HG03060 (cell line): Measurements from ENCODE around the gene JAKMIP3.
"Not testable (repeated sequence)": the region's sequence is repeated elsewhere in the genome, so short reads cannot be mapped to it uniquely, and the experiment has no call there.

Experiments
- ATAC-seq: cut with Tn5 transposase; IDR thresholded peaks from one replicate; pipeline ENCODE4 v1.9.1; 2021; ENCODE audit warnings: low read depth, moderate number of reproducible peaks; ENCODE audit not compliant: unreplicated experiment

The JAKMIP3 gene

DNA sequence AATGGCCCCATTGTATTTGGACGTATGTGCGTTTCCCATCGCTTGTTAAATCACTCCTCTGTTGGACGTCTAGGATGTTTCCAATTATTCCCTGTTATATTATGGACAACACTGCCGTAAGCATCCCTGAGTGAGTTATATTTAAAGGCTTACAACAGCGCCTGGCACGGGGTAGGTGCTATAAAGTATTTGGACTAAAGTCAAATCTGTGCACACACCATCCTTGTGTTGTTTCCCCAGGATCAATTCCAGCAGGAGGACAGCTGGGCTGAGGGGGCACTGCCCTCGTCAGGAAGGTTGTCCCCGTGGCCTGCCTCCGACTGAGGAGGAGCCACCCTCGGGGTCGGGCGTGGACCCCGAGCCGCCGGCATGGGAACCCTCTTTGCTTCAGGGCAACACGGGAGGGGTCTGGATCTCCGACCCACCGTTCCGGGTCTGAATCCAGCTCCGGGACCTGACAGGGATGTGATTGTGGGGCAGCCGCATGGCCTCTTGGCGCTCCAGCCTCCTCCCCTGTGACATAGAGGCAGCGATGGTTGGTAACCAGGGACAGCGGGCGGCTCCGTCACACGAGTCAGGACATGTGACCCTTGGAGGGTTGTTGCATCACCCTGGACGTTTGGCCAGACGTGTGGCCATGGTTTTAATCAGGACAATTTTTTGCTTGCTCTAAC is 1.5 kb upstream of the JAKMIP3 start:
- no peak for ATAC-seq

DNA sequence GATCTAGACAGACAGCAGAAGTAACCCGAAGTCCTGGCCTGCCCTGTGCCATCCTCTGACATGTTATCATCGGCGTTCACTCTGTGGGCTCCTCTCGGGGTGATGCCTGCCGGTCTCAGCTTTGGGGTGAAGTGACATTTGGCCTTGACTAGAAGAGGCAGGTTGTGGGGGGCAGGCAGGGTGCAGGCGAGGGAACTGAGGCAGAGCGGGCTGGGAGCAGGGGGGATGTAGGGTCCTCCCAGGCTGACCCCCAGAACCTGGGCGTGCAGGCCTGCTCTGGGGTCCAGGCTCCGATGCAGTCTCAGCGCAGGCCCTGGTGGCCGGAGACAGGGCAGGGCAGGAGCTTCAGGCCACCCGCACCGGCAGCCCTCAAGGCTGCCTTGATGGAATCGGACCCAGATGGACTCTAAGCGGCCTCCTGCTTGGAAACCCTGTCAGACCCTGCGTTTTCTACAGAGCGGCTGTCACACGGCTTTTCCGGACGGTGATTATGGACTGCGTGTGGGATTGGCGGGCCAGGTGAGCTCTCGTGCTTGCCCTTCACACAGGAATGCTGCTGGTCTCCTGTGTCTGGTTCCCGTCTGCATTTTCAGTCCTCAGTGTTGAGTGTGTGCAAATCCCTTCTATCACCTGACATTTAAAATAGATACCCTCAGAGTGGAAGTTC is 842 bp upstream of the JAKMIP3 start:
- no peak for ATAC-seq

GRCh38 chr10:132066186-132066585 is 440 bp downstream of the JAKMIP3 start:
- no peak for ATAC-seq

GRCh38 chr10:132066812-132067211 is 1.1 kb downstream of the JAKMIP3 start:
- ATAC-seq = no peak

GRCh38 chr10:132068431-132069121 is 2.8 kb downstream of the JAKMIP3 start:
- ATAC-seq = no peak

DNA sequence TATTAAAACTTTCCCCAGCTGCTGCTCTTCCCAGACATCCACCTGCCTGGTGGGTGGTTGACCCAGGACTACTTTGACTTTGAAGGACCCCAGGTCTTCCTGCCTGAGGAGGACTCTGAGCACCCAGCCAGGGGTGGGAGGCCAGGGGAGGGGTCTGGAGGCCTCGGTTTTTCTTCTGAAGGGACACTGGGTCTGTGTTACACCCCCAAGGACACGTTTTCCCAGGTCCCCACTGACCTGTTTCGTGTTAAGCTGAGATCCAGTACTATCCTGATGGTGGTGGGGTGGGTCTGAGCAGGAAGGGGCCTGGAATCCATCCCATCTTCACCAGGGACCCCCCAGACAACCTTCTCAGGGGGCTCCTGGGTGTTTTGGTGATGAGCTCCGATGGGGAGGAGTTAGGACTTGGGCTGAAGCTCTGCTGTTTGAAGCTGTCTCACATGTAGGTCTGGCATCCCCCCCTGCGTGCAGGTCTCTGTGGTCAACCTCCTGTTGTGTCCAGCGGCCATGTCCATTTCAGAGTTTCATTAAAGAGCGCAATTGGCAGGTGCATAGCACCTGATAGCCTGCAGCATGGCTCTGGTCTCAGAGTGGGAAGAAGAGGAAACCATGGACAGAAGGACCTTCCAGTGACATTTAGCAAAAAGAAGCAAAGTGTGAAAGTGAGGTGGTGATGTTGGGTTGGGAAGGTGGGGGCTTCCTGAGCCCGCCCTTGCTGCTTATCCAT is 3.5 kb downstream of the JAKMIP3 start:
- no peak for ATAC-seq

DNA sequence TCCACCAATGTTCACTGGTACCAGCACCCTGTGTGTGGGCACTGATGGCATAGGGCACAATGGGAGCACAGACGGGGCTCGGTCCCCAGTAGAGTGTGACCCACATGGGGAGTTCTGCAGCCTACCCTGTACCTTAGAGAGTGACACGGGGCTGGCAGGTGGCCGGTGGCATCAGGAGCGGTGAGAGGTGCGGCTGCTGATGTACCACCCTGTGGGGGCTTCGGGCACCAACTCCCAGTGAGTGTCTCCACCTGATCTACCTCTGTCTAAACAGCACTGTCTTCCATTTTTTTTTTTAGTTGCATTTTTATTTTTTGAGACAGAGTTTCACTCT is 4.1 kb downstream of the JAKMIP3 start:
- no peak for ATAC-seq

- no peak for ATAC-seq
Measured at GRCh38 chr10:132070724-132071123, 5.0 kb downstream of the JAKMIP3 start.

DNA sequence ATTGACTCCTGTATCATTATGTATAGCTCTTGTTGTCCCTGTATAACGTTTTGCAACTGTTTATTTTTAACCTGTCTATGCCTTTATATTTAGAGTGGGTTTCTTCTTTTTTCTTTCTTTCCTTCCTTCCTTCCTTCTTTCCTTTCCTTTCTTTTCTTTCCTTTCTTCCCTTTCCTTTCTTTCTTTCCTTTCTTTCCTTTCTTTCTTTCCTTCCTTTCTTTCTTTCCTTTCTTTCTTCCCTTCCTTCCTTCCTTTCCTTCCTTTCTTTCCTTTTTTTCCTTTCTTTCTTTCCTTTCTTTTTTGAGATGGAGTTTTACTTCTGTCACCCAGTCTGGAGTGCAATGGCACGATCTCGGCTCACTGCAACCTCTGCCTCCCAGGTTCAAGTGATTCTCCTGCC is 5.9 kb downstream of the JAKMIP3 start:
- ATAC-seq = no peak

DNA sequence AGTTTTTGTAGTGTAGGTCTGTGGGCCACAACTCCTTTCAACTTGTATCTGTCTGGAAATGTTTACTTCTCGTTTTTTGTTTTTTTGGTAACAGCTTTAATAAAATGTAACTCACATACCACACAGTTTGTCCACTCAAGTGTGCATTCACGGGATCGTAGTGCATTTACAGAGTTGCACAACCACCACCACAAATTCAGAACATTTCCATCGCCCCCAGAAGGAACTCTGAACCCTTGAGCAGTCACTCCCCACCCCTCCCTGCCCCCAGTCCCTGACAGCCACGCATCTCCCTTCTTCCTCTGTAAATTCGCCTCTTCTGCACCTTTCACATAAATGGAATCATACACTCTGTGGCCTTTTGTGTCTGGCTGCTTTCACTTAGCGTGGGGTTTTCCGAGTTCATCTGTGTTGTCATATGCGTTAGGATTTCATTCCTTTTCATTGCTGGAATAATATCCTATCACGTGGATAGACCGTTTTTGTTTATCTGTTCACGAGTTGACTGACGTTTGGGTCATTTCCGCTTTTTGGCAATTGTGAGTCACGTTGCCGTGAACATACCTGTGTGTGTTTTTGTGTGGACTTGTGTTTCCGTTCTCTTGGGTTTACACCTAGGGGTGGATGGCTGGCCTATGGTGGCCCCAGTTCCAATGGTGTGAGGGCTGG is 10.3 kb downstream of the JAKMIP3 start:
- ATAC-seq = no peak

GRCh38 chr10:132076578-132077081 is 10.9 kb downstream of the JAKMIP3 start:
- ATAC-seq = no peak

GRCh38 chr10:132077091-132077490 is 11.3 kb downstream of the JAKMIP3 start:
- ATAC-seq = no peak

GRCh38 chr10:132078746-132079345 is 13.1 kb downstream of the JAKMIP3 start:
- no peak for ATAC-seq

DNA sequence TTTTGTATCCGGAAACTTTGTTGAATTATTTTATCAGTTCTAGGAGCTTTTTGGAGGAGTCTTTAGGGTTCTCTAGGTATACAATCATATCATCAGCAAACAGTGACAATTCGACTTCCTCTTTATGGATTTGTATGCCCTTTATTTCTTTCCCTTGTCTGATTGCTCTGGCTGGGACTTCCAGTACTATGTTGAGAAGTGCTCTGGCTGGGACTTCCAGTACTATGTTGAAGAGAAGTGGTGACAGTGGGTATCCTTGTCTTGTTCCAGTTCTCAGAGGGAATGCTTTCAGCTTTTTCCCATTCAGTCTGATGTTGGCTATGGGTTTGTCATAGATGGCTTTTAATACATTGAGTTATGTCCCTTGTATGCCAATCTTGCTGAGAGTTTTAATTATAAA is 18.6 kb downstream of the JAKMIP3 start:
- not testable (repeated sequence) for ATAC-seq

GRCh38 chr10:132093236-132093635 is 27.5 kb downstream of the JAKMIP3 start:
- not testable (repeated sequence) for ATAC-seq

DNA sequence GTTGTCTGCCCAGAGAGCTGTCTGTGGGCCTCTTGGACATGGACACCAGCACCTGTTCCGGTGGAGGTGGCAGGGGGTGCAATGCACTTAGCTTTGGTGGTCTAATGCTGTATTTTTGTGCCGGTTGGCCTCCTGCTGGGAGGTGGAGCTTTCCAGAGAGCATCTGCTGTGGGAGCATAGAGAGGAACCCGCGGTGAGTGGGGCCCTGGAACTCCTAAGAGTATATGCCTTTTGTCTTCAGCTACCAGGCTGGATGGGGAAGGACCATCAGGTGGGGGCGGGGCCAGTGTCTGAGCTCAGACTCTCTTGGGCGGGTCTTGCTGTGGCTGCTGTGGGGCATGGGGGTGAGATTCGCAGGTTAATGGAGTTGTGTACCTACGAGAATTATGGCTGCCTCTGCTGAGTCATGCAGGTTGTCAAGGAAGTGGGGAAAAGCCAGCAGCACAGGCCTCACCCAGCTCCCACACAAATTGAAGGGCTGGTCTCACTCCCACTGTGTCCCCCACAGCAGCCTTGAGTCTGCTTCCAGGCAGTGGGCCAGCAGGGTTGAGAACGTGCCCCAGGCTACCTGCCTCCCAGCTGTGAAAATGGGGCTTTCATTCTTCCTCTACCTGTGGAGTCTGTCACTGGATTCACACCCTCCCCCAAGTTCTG is 29.0 kb downstream of the JAKMIP3 start:
- no peak for ATAC-seq

DNA sequence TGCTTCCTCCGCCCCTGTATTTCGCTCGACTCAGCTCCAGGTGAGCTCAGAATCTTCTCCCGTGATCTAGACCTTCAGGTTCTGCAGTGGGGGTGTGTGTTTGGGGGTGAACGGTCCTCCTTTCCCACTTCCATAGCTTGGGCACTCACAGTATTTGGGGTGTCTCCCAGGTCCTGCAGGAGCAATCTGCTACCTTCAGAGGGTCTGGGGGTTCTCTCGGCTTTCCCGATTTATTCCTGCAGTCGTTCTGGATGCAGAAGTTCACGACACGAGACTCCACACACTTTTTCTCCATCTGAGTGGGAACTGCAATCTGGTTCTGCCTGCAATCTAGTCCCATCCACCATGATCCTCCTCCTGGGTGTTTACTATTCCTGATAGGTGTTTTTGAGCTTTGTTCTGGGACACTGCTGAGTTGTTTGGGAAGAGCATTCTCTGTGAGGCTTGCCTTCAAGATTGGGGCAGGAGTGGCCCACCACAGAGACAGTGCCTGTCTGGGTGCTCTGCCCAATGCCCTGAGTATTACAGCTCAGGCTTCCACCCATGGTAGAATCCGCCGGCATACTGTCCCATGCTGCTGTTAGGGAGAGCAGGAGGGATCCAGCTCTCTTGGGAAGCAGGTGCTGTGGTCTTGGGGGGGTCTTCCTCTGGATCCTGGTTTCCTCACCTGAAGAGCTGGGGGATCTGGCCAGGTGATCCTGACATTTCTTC is 29.8 kb downstream of the JAKMIP3 start:
- ATAC-seq = no peak

DNA sequence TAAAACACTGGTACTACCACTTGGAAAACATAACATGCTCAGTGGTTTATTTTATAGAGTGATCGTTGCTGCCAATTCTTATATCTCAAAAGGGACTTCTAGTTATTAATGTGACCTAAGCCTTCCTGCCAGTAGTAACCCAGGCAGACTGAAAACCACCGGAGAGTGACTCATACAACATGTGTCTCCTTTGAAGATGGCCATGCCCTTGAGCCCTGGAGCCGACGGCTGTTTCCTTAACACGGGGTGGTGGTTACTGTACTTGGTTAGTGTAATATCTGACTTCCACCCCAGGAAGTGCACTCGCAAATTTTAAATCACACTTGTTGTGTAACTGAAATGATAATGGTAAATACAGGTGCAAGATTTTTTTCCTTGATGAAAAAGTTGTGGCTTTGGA is 30.5 kb downstream of the JAKMIP3 start:
- peak; percentile 90 for ATAC-seq

GRCh38 chr10:132096863-132097478 is 31.2 kb downstream of the JAKMIP3 start:
- ATAC-seq = no peak
